Esophagus muscularis mucosa (tissue), 4 donors: ENCODE data around the gene THRA. TPM values are rescaled to one million over a fixed set of nuclear protein-coding genes. Genes with fewer than 3 reads are reported as not detected.

ENCODE experiments used
- small RNA-seq, 3 donors: library from RNA; depleted of rRNA; stranded (forward); fragments of <200 nt; gene quantifications; one replicate each; pipeline ENCODE3, GENCODE V24; 2016
- total RNA-seq, 4 donors: library from RNA; depleted of rRNA; stranded (reverse); fragments of >200 nt; gene quantifications; one replicate each; pipeline versions ENCODE4 v1.1.0 to v1.2.1, GENCODE V29; 2016

THRA gene
- total RNA-seq, 4 donors from 2014 or later, result 69.7 to 112 (median 85.2) TPM

Small RNAs within 50 kb of the gene (small RNA-seq; reads per million reads assigned to genes)
- 740 to 1,044 (median 1,024) reads per million in 3 donors for gene SNORD124

Other genes starting within 250 kb of the THRA start
- 1 to 10 TPM in 2 of 4 donors, under 1 TPM in 2; 0.83 to 3.8 (median 1.3) TPM for gene IKZF3, start 198.7 kb upstream of the THRA start, total RNA-seq
- not detected for gene ZPBP2, start 194.8 kb upstream of the THRA start, total RNA-seq
- gene GSDMB, start 144.3 kb upstream of the THRA start, total RNA-seq, result 1 to 10 TPM; 1.7 to 7.1 (median 2.7) TPM
- 10 to 100 TPM; 33.2 to 68.6 (median 45.9) TPM for gene ORMDL3, start 135.4 kb upstream of the THRA start, total RNA-seq
- not detected for gene LRRC3C, start 135.2 kb upstream of the THRA start, total RNA-seq
- under 1 TPM in 3 of 4 donors, not detected in 1; 0.11 to 0.99 (median 0.45) TPM for gene GSDMA, start 100.0 kb upstream of the THRA start, total RNA-seq
- 100 to 1,000 TPM in 1 of 4 donors, 10 to 100 TPM in 3; 58.1 to 117 (median 84.0) TPM for gene PSMD3, start 82.2 kb upstream of the THRA start, total RNA-seq
- gene CSF3, start 47.5 kb upstream of the THRA start, total RNA-seq, result 10 to 100 TPM in 1 of 4 donors, under 1 TPM in 3; 0.32 to 19.4 (median 0.58) TPM
- 10 to 100 TPM; 33.6 to 43.6 (median 37.4) TPM for gene MED24, start 8.6 kb upstream of the THRA start, total RNA-seq
- gene NR1D1, start 37.6 kb downstream of the THRA start, total RNA-seq, result 10 to 100 TPM in 3 of 4 donors, 1 to 10 TPM in 1; 6.1 to 24.2 (median 14.5) TPM
- gene MSL1, start 59.0 kb downstream of the THRA start, total RNA-seq, result 10 to 100 TPM; 64.1 to 86.8 (median 72.2) TPM
- gene CASC3, start 77.6 kb downstream of the THRA start, total RNA-seq, result 100 to 1,000 TPM in 2 of 4 donors, 10 to 100 TPM in 2; 77.2 to 103 (median 95.5) TPM
- 1 to 10 TPM; 1.5 to 5.4 (median 2.9) TPM for gene RAPGEFL1, start 114.5 kb downstream of the THRA start, total RNA-seq
- 10 to 100 TPM in 2 of 4 donors, 1 to 10 TPM in 2; 7.8 to 21.5 (median 12.1) TPM for gene WIPF2, start 156.3 kb downstream of the THRA start, total RNA-seq
- gene CDC6, start 224.9 kb downstream of the THRA start, total RNA-seq, result under 1 TPM; 0.32 to 0.83 (median 0.44) TPM
- 10 to 100 TPM; 26.2 to 53.5 (median 52.2) TPM for gene RARA, start 246.2 kb downstream of the THRA start, total RNA-seq